HG03558 (cell line): ENCODE results near the gene STK25.
"Not testable (repeated sequence)": the region's sequence is repeated elsewhere in the genome, so short reads cannot be mapped to it uniquely, and the experiment has no call there.

Experiments used
- ATAC-seq: cut with Tn5 transposase; IDR thresholded peaks from one replicate; pipeline ENCODE4 v1.9.1; 2021; ENCODE audit warnings: moderate number of reproducible peaks; ENCODE audit not compliant: unreplicated experiment; ENCODE audit errors: extremely low read depth

STK25 gene

DNA sequence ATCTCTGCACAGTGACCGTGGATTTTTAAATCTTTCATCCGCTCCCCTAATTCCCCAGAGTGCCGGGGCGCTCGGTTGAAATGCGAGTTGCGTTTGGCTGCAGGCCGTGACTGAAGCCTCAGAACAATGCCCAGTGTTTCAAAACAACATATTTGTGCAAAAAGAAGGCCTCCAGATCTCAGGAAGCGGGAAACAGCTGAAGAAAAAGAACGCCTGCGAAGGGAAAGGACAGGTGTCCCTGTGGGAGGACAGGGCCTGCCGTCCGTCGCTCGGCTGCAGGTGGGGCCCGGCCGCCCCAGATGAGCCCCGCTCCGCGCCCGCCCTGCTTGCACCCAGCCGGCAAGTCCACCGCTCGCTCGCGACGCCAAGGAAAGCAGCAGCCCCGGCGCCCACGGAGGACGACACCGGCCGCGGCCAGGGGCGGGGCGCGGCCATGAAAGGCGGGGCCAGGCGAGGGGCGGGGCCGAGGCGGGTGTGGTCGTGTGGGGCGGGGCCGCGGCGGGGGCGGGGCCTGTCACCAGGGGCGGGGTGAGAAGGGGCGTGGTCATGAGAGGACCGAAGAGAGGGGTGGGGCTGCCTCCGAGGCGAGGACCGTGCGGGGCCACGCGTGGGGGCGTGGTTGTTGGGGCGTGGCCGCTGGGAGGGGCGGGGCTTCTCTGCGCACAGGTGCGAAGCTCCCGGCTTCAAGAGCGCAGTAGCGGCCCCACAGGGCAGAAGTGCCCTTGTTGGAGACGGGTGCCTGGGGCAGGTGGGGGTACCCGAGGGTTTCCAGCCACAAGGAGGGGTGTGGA lies 32.6 kb upstream of the STK25 start:
- ATAC-seq = no peak

DNA sequence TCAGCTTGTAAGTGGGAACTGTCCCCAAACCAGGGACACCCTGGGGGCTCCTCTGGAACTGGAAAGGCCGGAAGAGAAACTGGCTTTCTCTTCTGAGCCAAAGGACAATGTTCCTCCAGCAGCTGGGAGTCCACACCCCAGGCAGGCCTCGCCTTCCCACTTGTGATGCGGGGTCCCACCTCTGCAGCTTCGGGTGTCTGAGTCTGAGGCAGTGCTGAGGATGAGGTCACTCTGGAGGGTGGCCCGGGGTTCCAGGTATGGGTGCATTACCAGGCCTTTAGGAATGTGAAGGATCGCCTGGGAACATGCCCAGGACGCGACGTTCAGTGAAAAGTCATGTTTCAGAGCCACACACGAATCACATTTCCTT lies 32.0 kb upstream of the STK25 start:
- no peak for ATAC-seq

DNA sequence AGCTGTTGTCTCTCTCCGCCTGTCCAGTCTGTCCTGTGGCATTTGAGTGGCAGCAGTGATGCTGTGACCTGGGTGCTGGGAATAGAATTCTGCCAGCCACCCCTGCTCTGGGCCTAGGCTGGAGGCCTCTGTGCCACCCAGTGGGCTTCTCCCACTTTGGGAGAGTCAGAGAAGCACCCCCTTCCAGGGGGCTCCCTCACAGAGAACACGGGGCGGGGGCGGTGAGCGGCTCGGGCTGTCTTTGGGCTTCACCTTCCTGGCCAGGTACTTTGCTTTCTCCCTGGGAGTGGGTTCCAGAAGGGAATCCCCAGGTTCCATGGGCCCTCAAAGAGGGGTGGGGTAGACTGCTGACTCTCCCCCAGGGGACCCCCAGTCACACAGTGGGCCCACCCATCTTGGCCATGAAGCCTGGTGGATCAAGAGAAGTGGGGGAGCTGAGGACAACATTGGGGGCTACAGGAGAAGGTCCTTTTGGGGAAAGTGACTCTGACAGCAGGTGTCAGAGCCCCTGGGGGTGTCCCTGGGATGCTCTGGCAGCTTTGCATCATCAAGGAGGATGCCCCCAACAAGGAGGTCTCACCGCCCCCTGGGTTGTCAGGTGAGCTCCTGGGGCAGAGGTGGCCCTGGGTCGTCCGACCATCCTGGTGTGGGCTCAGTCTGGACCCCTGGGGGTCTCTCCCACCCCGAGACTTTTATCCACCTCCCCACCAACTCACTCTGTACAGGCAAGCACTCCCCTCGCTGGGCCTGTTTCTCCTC lies 31.4 kb upstream of the STK25 start:
- no peak for ATAC-seq

DNA sequence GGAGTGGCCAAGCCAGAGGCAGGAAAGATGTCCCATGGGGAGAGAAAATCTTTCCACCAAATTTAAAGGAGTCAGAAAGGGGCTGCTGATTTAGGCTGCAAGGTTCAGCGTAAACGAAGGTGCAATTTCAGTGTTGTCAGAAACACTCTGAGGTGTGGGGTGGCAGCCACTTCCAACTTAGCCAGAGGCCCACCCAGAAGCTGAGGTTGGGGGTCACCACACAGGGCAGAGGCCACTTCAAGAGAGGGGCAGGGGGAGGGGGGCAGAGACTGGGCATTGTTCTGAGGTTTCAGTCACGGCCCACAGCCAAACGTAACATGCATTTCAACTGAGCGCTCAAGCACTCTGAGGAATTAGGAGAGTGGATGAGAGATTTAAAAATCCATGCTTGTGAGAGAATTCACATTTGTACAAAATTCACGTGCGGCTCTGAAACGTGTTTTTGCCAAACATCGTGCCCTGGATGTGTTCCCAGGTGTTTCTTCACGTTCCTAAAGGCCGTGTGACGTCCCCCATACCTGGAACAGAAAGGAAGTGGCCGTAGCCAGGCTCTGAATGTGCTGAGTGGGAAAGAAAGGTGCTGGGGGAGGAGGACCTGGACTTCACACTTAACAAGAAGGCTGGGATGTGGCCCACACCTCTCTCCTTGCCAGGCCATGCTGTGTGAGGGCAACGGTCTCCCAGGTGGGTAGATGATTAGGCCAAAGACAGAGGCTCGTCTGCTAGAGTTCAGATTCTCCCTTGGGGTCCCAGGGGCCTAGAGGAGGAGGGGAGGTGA lies 30.6 kb upstream of the STK25 start:
- no peak for ATAC-seq

DNA sequence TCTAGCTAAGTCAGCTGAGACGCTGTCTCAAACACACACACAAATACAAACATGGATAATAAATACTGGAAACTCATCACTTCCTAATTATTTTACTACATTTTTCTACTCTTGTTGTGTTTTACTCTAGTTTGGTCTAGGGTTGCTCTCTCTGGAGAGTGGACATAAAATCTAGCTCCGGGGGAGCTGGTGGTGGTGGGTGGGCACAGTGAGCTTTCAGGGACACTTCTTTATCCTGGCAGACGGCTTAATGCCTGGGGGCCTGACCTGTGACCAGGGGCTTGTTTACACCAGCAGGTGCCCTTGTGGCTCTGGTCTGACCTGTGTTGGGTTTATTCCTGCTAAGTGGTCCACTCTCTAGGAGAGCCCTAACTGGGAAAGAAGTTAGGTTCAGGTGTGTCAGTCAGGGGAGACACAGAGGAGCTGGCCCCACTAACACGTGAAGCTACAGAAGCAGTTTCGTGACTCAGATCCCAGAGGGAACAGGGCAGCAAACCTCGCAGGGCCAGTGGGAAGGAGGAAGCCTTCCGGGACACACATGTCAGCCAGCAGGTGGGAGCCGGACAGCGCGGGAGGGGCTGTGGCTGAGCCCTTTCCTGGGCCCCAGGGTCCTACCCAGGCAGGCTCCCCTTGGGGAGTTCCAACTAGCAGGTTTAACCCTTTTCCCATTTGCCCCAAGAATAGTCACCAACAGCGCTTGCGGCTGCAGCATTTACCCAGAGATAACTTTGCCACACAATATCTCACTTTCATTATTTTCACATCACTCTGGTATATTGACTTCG lies 27.7 kb upstream of the STK25 start:
- ATAC-seq = no peak

DNA sequence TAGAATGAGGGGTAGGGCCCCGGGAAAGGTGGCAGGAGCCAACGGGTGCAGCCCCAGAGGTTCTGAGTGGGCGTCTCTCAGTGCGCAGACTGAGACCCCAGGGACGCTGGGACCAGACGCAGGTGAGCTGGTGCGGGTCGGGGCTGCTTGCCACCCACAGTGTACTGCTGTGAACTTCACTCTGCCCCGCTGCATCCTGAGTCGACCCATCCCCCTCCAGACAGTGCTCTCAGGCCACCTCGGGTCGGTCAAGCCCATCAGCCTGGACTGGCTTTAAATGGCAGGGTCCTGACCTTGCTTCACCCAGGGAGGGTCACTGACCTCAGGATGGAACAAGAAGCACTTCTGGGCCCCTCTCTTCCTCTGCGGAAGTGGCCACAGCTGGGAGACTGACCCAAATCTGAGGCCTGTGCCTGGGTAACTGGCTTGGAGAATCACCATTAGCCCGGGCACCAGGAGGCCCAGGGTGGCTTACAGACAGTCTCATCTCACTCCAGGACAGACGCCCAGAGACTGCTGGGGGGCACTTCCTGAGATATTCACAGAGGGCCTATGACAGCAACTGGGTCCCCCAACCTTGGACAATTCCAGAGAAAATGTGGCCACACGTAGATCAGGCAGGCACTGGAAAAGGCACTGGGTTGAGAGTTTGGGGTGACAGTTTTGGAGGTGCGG lies 26.5 kb upstream of the STK25 start:
- no peak for ATAC-seq

DNA sequence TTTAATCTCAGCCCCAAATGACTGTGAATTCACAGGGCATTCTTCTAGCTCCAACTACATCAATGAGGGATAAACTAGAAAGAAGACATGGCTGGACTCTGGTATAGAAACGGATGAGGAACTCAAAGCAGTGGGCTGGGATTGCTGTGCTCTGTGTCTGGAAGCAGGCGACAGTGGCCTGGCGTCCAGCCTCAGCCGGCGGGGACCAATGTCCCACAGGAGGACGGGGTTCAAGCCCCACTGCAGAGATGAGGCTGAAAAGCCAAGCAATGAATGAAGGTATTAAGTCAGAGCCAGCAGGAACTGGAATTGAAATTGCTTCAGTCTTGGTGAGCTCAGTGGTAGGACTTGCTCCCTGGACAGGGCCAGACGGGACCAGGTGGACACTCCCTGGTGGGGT lies 25.9 kb upstream of the STK25 start:
- ATAC-seq = no peak

DNA sequence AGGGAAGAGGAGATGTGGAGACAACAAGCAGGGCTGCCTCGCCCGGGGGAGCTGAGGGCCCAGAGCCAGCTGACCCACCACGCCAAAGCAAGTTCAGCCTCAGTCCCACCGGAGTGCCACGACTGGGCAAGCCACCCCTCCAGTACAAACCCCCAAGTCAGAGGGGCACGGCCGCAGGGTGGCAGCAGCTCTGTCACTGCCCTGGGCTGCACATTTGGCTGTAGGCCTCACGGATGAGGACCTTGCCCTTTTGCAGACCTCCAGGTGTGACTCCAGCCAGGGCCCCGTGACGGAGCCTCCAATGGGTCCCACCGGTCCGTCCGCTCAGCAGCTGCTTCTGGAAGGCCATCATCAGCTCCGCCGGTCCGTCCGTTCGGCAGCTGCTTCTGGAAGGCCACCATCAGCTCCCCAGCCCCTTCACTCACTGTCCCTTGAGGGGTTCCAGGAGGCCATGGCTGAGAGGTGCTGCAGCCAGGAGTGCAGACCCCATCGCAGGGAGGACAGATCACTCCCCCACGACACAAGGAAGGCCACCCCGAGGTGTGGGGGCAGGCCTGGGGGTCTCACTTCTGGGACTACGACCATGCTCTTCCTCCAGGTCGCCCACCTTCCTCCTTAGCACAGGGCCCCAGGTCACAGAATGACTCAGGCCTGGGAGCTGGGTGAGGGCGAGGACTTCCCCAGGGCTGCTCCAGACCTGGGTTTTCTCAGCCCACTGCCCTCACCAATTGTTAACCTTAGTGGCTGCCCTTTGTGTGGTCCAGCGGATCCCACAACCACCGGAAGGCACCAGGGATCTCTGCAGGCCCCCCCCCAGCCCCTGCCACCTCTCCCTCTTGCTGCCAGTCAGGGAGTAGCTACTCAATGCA lies 24.6 kb upstream of the STK25 start:
- no peak for ATAC-seq

DNA sequence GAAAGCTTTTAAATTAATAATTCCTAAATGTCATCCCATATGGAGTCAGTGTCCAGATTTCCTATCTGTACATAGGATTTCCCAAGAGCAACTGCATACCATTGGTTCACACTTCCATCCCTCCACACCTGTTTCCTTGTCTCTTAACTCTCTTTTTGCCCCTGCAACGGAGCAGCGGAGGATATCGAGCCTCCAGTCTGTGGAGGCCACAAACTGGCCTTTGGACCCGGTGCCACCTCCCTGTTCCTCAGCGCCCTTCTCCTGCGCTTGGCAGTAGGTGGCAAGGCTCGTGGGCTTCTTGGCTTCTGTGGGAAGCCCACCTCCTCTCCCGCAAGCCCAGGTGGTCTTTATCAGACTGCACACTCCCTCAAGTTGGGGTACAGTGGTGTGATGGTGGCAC lies 23.8 kb upstream of the STK25 start:
- no peak for ATAC-seq

DNA sequence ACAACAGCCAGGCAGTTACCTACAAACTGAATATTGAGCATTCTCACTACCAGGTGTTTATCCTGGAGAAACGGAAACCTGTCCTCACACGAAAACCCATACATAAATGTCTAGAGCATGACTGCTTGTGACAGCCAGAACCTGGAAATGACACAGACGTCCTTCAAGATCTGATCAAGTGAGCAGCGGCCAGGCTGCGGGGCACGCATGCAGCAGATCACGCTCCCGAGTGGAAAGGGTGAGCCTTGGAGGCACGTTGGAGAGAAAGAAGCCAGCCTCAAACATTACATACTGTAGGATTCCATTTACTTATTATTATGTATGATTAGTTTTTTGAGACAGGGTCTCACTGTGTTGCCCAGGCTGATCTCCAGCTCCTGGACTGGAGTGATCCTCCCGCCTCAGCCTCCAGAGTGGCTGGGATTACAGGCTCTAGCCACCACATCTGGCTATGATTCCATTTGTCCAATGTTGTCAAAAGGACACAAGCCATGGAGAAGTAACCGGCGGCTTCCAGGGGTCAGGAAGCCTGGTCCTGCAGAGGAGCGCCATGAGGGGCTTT lies 22.9 kb upstream of the STK25 start:
- ATAC-seq = no peak

DNA sequence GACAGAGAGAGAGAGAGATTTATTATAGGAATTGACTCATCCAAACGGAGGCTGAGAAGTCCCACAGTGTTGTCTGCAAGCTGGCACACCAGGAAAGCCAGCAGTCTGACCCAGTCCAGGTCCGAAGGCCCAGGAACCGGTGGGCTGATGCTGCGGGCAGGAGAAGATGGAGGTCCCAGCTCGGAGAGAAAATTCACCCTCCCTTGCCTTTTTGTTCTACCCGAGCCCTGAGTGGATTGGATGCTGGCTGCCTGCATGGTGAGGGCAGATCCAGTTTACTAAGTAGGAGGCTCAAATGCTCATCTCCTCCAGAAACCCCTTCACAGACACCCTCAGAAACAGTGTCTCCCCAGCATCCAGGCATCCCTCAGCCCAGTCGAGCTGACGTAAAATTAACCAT lies 22.2 kb upstream of the STK25 start:
- ATAC-seq = no peak

DNA sequence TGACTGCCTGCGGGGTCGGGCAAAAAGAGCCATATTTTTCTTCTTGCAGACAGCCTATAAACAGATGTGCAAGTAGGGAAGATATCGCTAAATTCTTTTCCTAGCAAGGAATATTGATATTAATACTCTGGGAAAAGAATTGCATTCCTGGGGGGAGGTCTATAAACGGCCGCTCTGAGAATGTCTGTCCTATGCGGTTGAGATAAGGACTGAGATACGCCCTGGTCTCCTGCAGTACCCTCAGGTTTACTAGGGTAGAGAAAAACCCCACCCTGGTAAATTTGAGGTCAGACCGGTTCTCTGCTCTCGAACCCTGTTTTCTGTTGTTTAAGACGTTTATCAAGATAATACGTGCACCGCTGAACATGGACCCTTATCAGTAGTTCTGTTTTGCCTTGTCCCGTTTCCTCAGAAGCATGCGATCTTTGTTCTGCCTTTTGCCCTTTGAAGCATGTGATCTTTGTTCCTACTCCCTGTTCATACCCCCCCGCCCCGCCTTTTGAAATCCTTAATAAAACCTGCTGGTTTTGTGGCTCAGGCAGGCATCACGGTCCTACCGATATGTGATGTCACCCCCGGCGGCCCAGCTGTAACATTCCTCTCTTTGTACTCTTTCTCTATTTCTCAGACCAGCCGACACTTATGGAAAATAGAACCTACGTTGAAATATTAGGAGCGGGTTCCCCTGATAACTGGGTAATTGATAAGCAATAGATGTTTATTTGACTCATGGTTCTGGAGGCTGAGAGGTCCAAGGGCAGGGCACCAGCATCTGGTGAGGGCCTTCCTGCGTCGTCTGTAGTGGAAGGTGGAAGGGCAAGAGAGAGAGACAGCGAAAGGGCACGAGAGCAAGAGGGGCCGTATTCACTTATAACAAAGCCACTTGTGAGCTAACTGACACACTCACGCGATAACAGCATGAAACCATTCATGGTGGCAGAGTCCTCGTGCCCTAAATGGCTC lies 17.7 kb upstream of the STK25 start:
- not testable (repeated sequence) for ATAC-seq

DNA sequence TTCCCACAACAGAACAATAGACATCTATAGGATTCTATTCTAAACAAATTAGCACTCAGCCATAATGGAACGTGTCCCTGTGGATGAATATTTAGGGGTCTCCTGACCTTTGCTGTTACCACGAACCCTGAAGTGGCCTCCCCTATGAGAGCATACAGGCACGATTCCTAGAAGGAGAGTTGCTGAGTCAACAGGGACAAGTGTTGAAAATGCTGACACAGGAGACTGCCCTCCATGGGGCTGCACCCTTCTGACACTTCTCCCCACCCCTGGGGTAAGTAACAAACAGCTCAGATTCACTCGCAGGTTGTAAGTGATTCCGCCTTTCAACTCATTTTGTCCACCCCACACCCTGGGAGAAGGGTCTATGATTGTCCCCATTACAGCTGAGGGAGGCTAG lies 14.1 kb upstream of the STK25 start:
- ATAC-seq = no peak

DNA sequence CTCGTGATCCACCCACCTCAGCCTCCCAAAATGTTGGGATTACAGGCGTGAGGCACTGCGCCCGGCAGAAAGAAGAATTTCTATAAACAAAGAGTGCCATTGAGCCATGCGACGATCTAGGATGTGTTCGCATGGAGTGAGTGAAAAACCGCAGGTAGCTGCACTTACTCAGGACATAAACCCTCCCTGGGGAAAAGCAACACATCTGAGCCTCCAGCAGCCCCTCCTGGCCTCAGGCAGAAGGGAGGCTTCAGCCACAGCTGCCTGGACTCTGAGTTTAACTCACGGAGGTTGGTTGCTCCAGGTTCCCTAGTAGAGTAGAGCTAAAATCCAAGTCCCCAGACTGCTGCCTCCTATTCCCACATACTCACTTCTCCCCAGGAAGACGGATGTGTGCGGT lies 11.3 kb upstream of the STK25 start:
- no peak for ATAC-seq

DNA sequence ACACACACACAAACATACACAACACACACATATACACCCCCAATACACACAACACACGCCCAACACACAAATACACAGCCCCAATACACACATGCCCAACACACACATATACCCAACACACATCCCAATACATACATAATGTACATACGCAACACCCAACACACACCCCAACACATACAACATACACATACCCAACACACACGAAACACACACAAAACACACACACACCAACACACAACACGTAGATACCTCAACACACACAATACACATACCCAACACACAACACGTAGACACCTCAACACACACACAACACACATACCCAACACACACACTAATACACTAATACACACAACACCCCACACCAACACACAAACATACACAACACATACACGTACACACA lies 8.9 kb upstream of the STK25 start:
- ATAC-seq = no peak

DNA sequence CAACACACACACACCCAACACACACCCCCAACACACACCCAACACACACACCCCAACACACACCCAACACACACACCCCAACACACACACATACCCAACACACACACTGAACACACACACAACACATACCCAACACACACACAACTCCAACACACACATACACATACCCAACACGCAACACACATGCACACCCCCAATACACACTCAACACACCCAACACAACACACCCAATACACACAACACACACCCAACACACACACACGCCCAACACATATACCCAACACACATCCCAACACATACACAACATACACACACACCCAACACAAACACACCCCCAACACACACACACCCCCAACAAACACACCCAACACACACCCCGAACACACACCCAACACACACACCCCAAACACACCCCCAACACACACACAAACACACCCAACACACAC lies 8.2 kb upstream of the STK25 start:
- ATAC-seq = no peak

DNA sequence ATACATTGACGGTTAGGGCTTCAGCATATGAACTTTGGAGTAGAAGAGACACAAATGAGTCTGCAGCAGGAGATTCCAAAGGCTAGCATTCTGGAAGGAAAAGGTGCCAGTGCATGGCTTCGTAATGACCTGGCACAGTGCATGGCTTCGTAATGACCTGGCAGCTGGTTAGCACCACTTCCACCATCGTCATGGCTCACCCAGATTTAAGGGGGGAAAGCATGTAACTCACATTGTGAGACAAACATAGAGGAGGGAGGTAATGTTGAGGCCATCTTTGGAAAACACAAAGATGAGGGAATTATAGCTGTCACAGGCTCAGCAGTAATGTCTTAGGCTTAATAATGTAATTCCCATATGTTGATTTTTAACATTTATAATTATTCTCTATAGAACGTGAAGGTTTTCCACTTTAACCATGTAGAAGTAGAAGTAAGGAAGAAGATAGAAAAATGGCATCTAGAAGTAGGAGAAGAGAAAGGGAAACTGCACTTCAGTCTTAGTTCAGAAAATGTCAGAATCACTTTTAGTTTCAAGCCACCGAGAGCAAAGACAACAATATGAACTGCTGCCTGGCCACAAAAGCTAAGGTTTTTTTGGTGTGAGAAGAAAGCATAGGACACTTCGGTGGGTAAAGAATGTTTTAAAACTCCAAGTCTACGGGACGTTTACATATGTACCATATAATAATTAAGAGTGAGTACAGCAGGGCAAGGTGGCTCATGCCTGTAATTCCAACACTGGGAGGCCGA lies 6.8 kb upstream of the STK25 start:
- ATAC-seq = no peak
